H9 (cell line): ENCODE results near the gene OR2J2. TPM values are rescaled to one million over a fixed set of nuclear protein-coding genes. Genes with fewer than 3 reads are reported as not detected.

ENCODE experiments used
- DNase-seq: peaks from one replicate; pipeline ENCODE4 v3.0.0-alpha.2; 2017
- H2AFZ ChIP-seq: one replicate; pipeline ENCODE4 v1.6.1; 2013; ENCODE audit warnings: mild to moderate bottlenecking, low read length, control low read depth, moderate library complexity
- H2AK5ac ChIP-seq: 2 replicates; pipeline ENCODE4 v1.6.1; 2013; ENCODE audit warnings: low read length, control low read depth, mixed read lengths; ENCODE audit not compliant: insufficient read length
- H2BK120ac ChIP-seq: one replicate; pipeline ENCODE4 v1.6.1; 2013; ENCODE audit warnings: low read depth, mild to moderate bottlenecking, low read length, control low read depth, inconsistent platforms; ENCODE audit not compliant: poor library complexity, severe bottlenecking
- H2BK12ac ChIP-seq: 2 replicates; pipeline ENCODE4 v1.6.1; 2013; ENCODE audit warnings: low read length, control low read depth, mixed read lengths, low read depth; ENCODE audit not compliant: insufficient read length
- H2BK15ac ChIP-seq: 2 replicates; pipeline ENCODE4 v1.6.1; 2013; ENCODE audit warnings: low read depth, low read length, control low read depth
- H2BK20ac ChIP-seq: one replicate; pipeline ENCODE4 v1.6.1; 2013; ENCODE audit warnings: low read depth, mild to moderate bottlenecking, low read length, control low read depth, inconsistent platforms; ENCODE audit not compliant: poor library complexity, severe bottlenecking
- H2BK5ac ChIP-seq: 2 replicates; pipeline ENCODE4 v1.6.1; 2013; ENCODE audit warnings: low read length, control low read depth, mixed read lengths; ENCODE audit not compliant: insufficient read length
- H3K14ac ChIP-seq: 2 replicates; pipeline ENCODE4 v1.6.1; 2013; ENCODE audit warnings: low read length, control low read depth; ENCODE audit not compliant: insufficient read depth
- H3K18ac ChIP-seq: 2 replicates; pipeline ENCODE4 v1.6.1; 2013; ENCODE audit warnings: low read depth, mild to moderate bottlenecking, mixed read lengths, low read length, control low read depth; ENCODE audit not compliant: insufficient read length
- H3K23ac ChIP-seq: 2 replicates; pipeline ENCODE4 v1.6.1; 2013; ENCODE audit warnings: low read length, control low read depth, mixed read lengths, low read depth; ENCODE audit not compliant: insufficient read length
- H3K23me2 ChIP-seq: 2 replicates; pipeline ENCODE4 v1.6.1; 2013; ENCODE audit warnings: low read depth, mild to moderate bottlenecking, mixed read lengths, low read length, control low read depth; ENCODE audit not compliant: insufficient read length, poor library complexity, severe bottlenecking
- H3K27ac ChIP-seq: 2 replicates; pipeline ENCODE4 v1.5.1; 2013; ENCODE audit warnings: low read length, control low read depth, mixed read lengths, low read depth; ENCODE audit not compliant: insufficient read length
- H3K27me3 ChIP-seq: 2 replicates; pipeline ENCODE4 v1.6.1; 2013; ENCODE audit warnings: low read length, control low read depth, inconsistent platforms; ENCODE audit not compliant: insufficient read depth
- H3K4ac ChIP-seq: 2 replicates; pipeline ENCODE4 v1.6.1; 2013; ENCODE audit warnings: low read depth, mild to moderate bottlenecking, control low read depth, inconsistent platforms, low read length, moderate library complexity
- H3K4me1 ChIP-seq: 2 replicates; pipeline ENCODE4 v1.6.1; 2013; ENCODE audit warnings: low read length, control low read depth, inconsistent platforms; ENCODE audit not compliant: insufficient read depth
- H3K4me2 ChIP-seq: 2 replicates; pipeline ENCODE4 v1.6.1; 2013; ENCODE audit warnings: low read length, control low read depth, mixed read lengths; ENCODE audit not compliant: insufficient read length, insufficient read depth
- H3K56ac ChIP-seq: 2 replicates; pipeline ENCODE4 v1.6.1; 2013; ENCODE audit warnings: low read depth, mild to moderate bottlenecking, mixed read lengths, low read length, control low read depth; ENCODE audit not compliant: insufficient read length
- H3K79me1 ChIP-seq: 2 replicates; pipeline ENCODE4 v1.6.1; 2013; ENCODE audit warnings: low read depth, mild to moderate bottlenecking, moderate library complexity, low read length, control low read depth, inconsistent platforms; ENCODE audit not compliant: insufficient read depth, poor library complexity, severe bottlenecking
- H3K79me2 ChIP-seq: 2 replicates; pipeline ENCODE4 v1.6.1; 2013; ENCODE audit warnings: low read length, control low read depth, inconsistent platforms; ENCODE audit not compliant: insufficient read depth
- H3K9ac ChIP-seq: 2 replicates; pipeline ENCODE4 v1.6.1; 2013; ENCODE audit warnings: low read length, control low read depth, mixed read lengths; ENCODE audit not compliant: insufficient read length; ENCODE audit errors: extremely low read depth
- H3K9me3 ChIP-seq: one replicate; pipeline ENCODE4 v1.6.1; 2013; ENCODE audit warnings: low read depth, low read length, inconsistent platforms; ENCODE audit not compliant: control insufficient read depth
- H3T11ph ChIP-seq: one replicate; pipeline ENCODE4 v1.6.1; 2013; ENCODE audit warnings: mild to moderate bottlenecking, low read length, control low read depth, inconsistent platforms
- H4K20me1 ChIP-seq: one replicate; pipeline ENCODE4 v1.6.1; 2013; ENCODE audit not compliant: control insufficient read depth, insufficient read length, insufficient read depth
- H4K5ac ChIP-seq: 2 replicates; pipeline ENCODE4 v1.6.1; 2013; ENCODE audit warnings: low read depth, mild to moderate bottlenecking, mixed read lengths, low read length, control low read depth; ENCODE audit not compliant: insufficient read length
- H4K8ac ChIP-seq: replicated peaks from 2 replicates; pipeline ENCODE4 v1.6.1; 2013; ENCODE audit warnings: low read length, control low read depth, mixed read lengths, low read depth; ENCODE audit not compliant: insufficient read length
- H4K91ac ChIP-seq: 2 replicates; pipeline ENCODE4 v1.6.1; 2013; ENCODE audit warnings: low read depth, mild to moderate bottlenecking, moderate library complexity, mixed read lengths, low read length, control low read depth; ENCODE audit not compliant: insufficient read length
- H3K27ac Mint-ChIP-seq, 3 experiments: 2 replicates in 2 of 3; 3 replicates in 1 of 3; pipeline ENCODE4 v1.8.0; 2020 to 2021; ENCODE audit warnings: mixed read lengths in 3 of 3, mild to moderate bottlenecking in 1 of 3, moderate library complexity in 1 of 3
- H3K27me3 Mint-ChIP-seq: 2 replicates; pipeline ENCODE4 v1.8.0; 2021; ENCODE audit warnings: low read depth, mild to moderate bottlenecking, moderate library complexity, mixed read lengths
- H3K36me3 Mint-ChIP-seq, 3 experiments: 2 replicates in 2 of 3; 3 replicates in 1 of 3; pipeline ENCODE4 v1.8.0; 2020 to 2021; ENCODE audit warnings: low read depth in 3 of 3, mixed read lengths in 3 of 3; ENCODE audit not compliant: insufficient read depth in 1 of 3
- H3K4me1 Mint-ChIP-seq, 2 experiments: 2 replicates each; pipeline ENCODE4 v1.8.0; 2020; ENCODE audit warnings: mixed read lengths in 2 of 2
- H3K4me3 Mint-ChIP-seq, 2 experiments: 2 replicates in 1 of 2; 3 replicates in 1 of 2; pipeline ENCODE4 v1.8.0; 2020 to 2021; ENCODE audit warnings: mild to moderate bottlenecking in 2 of 2, mixed read lengths in 2 of 2, moderate library complexity in 1 of 2
- H3K9me3 Mint-ChIP-seq, 2 experiments: 2 replicates in 1 of 2; 3 replicates in 1 of 2; pipeline ENCODE4 v1.8.0; 2020; ENCODE audit warnings: mild to moderate bottlenecking in 2 of 2, mixed read lengths in 2 of 2, moderate library complexity in 1 of 2
- CTCF ChIP-seq: fragments of 200-600 bp; sonication (generic); conservative IDR thresholded peaks from 3 replicates; pipeline ENCODE4 v1.8.0; 2021; ENCODE audit warnings: antibody characterized with exemption, mild to moderate bottlenecking
- WGBS: extraction: QIAGEN DNeasy Blood & Tissue Kit; methylation state at CpG from one replicate; pipeline ENCODE4 v1.1.7; 2013; ENCODE audit warnings: missing lambda C conversion rate, low lambda C conversion rate, mixed read lengths; ENCODE audit not compliant: insufficient read length; ENCODE audit errors: extremely low coverage; 5-methylcytosine and 5-hydroxymethylcytosine counted together
- total RNA-seq: library from RNA; stranded (reverse); gene quantifications from 2 replicates; pipeline ENCODE4 v1.2.1, GENCODE V29; 2021

Gene OR2J2
- total RNA-seq, 1 experiment from 2014 or later = not detected

GRCh38 chr6:29137724-29138123 is 33.0 kb upstream of the OR2J2 start:
- Histone ChIP-seq H4K20me1 (no peaks in the 10 kb centered on the region), H3K4ac (no peak overlapping the region), H3K27ac (no peak overlapping the region), H2AK5ac (no peak overlapping the region), H3K18ac (no peak overlapping the region), H3K23ac (no peak overlapping the region), H2BK12ac (no peak overlapping the region), H4K8ac (no peak overlapping the region), H3K23me2 (no peaks in the 10 kb centered on the region), H2BK15ac (no peak overlapping the region), H3K9me3 (no peaks in the 10 kb centered on the region), H2BK120ac (no peak overlapping the region), H3K27me3 (no peaks in the 10 kb centered on the region), H3K79me2 (no peaks in the 10 kb centered on the region), H3K9ac (no peak overlapping the region), H2BK5ac (no peak overlapping the region), H3K79me1 (no peaks in the 10 kb centered on the region), H3K4me1 (no peaks in the 10 kb centered on the region), H3T11ph (no peak overlapping the region), H3K14ac (no peak overlapping the region), H2AFZ (no peak overlapping the region), H3K4me2 (no peak overlapping the region), H3K56ac (no peak overlapping the region), H4K5ac (no peak overlapping the region), H2BK20ac (no peak overlapping the region), H4K91ac (no peak overlapping the region)
- TF ChIP-seq CTCF = no peak
- Mint-ChIP-seq H3K9me3 (peaks cover 6% of the 10 kb centered on the region in 2 experiments; a peak in 4 of 5 replicates), H3K27ac (no peak overlapping the region), H3K4me3 (no peak overlapping the region), H3K27me3 (no peaks in the 10 kb centered on the region), H3K4me1 (no peaks in the 10 kb centered on the region), H3K36me3 (peaks cover 0 to 5% (median 3%) of the 10 kb centered on the region in 3 experiments; a peak in 1 of 7 replicates)
- DNase-seq = no peak
- no CpG with 5 or more reads among the region's 4 CpGs for WGBS
